Suppressor macrophage treated with lipopolysaccharide for 4 hours (primary cell): ENCODE data around the gene ST3GAL4.

Experiments used
- DNase-seq: peaks from one replicate; pipeline ENCODE4 v3.0.0-alpha.2; 2020

The ST3GAL4 gene

GRCh38 chr11:126457817-126458216, 102.3 kb downstream of the ST3GAL4 start:
- no peak for DNase-seq

- no peak for DNase-seq
These were observed 104.3 kb downstream of the ST3GAL4 start for GRCh38 chr11:126459691-126460281.

- no peak for DNase-seq
These were observed 105.1 kb downstream of the ST3GAL4 start for GRCh38 chr11:126460417-126461095.

- no peak for DNase-seq
These were observed 105.6 kb downstream of the ST3GAL4 start for GRCh38 chr11:126461096-126461440.

- DNase-seq: no peak
These were observed 106.5 kb downstream of the ST3GAL4 start for GRCh38 chr11:126461996-126462395.

- DNase-seq: no peak
These were observed 106.9 kb downstream of the ST3GAL4 start for GRCh38 chr11:126462422-126462821.
